ENCODE measurements around the gene RAC3. TPM values are rescaled to one million over a fixed set of nuclear protein-coding genes. Genes with fewer than 3 reads are reported as not detected.

Gene RAC3
- total RNA-seq, 4 donors from 2014 or later = 13.7 to 34.1 (median 14.8) TPM

GRCh38 chr17:82042649-82043048, 11.2 kb downstream of the RAC3 start:
- 79% methylated on average over 3 of the region's 9 CpGs for WGBS
- DNase-seq (ENCODE audit: low spot score in 2 of 2) = no peak
- peaks cover 9% of the 10 kb centered on the region for H3K36me3 ChIP-seq
- no peak overlapping the region for H3K27ac ChIP-seq
- H3K27me3 ChIP-seq = no peaks in the 10 kb centered on the region
- H3K4me3 ChIP-seq = no peak overlapping the region
- peaks cover 8% of the 10 kb centered on the region for H3K4me1 ChIP-seq
- TF ChIP-seq EP300 (IDR thresholded peaks at IDR 0.05) (no peak), CTCF (IDR thresholded peaks at IDR 0.05) (no peak), POLR2AphosphoS5 (IDR thresholded peaks at IDR 0.05) (no peak), POLR2A (IDR thresholded peaks at IDR 0.05) (no peak)
- H3K9me3 ChIP-seq = no peaks in the 10 kb centered on the region

- no peak for DNase-seq (ENCODE audit: low spot score in 2 of 2)
- no peaks in the 10 kb centered on the region for H3K9me3 ChIP-seq
- 61% methylated on average over 3 of the region's 16 CpGs for WGBS
- H3K27me3 ChIP-seq = no peaks in the 10 kb centered on the region
- no peak overlapping the region for H3K27ac ChIP-seq
- no peak for TF ChIP-seq EP300 (IDR thresholded peaks at IDR 0.05)
- no peak for TF ChIP-seq POLR2A (IDR thresholded peaks at IDR 0.05)
- no peak for TF ChIP-seq CTCF (IDR thresholded peaks at IDR 0.05)
- TF ChIP-seq POLR2AphosphoS5 (IDR thresholded peaks at IDR 0.05) = no peak
- H3K4me3 ChIP-seq = no peak overlapping the region
- peaks cover 4% of the 10 kb centered on the region for H3K4me1 ChIP-seq
- H3K36me3 ChIP-seq = peaks cover 17% of the 10 kb centered on the region
These were observed 12.0 kb downstream of the RAC3 start for GRCh38 chr17:82043507-82043906.

- Histone ChIP-seq H3K9me3 (no peaks in the 10 kb centered on the region), H3K4me3 (no peak overlapping the region), H3K27ac (no peak overlapping the region), H3K36me3 (peaks cover 28% of the 10 kb centered on the region), H3K27me3 (no peaks in the 10 kb centered on the region), H3K4me1 (peaks cover 17% of the 10 kb centered on the region)
- no peak for DNase-seq (ENCODE audit: low spot score in 2 of 2)
- TF ChIP-seq POLR2AphosphoS5 (IDR thresholded peaks at IDR 0.05) (no peak), CTCF (IDR thresholded peaks at IDR 0.05) (no peak), EP300 (IDR thresholded peaks at IDR 0.05) (no peak)
- 77% methylated on average over 7 of the region's 14 CpGs for WGBS
These were observed 14.5 kb downstream of the RAC3 start for GRCh38 chr17:82045936-82046484.

GRCh38 chr17:82046903-82047302, 15.4 kb downstream of the RAC3 start:
- Histone ChIP-seq H3K9me3 (no peaks in the 10 kb centered on the region), H3K27me3 (no peaks in the 10 kb centered on the region), H3K36me3 (peaks cover 28% of the 10 kb centered on the region), H3K4me3 (no peak overlapping the region), H3K4me1 (peaks cover 18% of the 10 kb centered on the region), H3K27ac (no peak overlapping the region)
- DNase-seq (ENCODE audit: low spot score in 2 of 2) = no peak
- 91% methylated on average over 21 of the region's 21 CpGs for WGBS
- no peak for TF ChIP-seq POLR2A (IDR thresholded peaks at IDR 0.05)
- TF ChIP-seq POLR2AphosphoS5 (IDR thresholded peaks at IDR 0.05) = no peak
- TF ChIP-seq EP300 (IDR thresholded peaks at IDR 0.05) = no peak
- TF ChIP-seq CTCF (IDR thresholded peaks at IDR 0.05) = no peak

GRCh38 chr17:82047379-82047778, 15.9 kb downstream of the RAC3 start:
- Histone ChIP-seq H3K36me3 (peaks cover 28% of the 10 kb centered on the region), H3K4me3 (no peak overlapping the region), H3K27me3 (no peaks in the 10 kb centered on the region), H3K27ac (no peak overlapping the region), H3K4me1 (peaks cover 20% of the 10 kb centered on the region), H3K9me3 (no peaks in the 10 kb centered on the region)
- WGBS = 83% methylated on average over 24 of the region's 24 CpGs
- no peak for TF ChIP-seq CTCF (IDR thresholded peaks at IDR 0.05)
- TF ChIP-seq POLR2AphosphoS5 (IDR thresholded peaks at IDR 0.05) = no peak
- no peak for TF ChIP-seq POLR2A (IDR thresholded peaks at IDR 0.05)
- no peak for TF ChIP-seq EP300 (IDR thresholded peaks at IDR 0.05)
- DNase-seq (ENCODE audit: low spot score in 2 of 2) = no peak
